GM18507 (cell line): ENCODE data around the gene SMARCC1.

Source experiments
- DNase-seq: peaks from one replicate; pipeline ENCODE4 v3.0.0; 2011; ENCODE audit warnings: low read depth; ENCODE audit not compliant: insufficient read length; ENCODE audit errors: extremely low spot score
- FAIRE-seq: peaks from 2 replicates; lab custom pipeline; 2011; peaks lifted over from hg19 to GRCh38; lab: Jason Lieb, UNC

SMARCC1 gene

DNA sequence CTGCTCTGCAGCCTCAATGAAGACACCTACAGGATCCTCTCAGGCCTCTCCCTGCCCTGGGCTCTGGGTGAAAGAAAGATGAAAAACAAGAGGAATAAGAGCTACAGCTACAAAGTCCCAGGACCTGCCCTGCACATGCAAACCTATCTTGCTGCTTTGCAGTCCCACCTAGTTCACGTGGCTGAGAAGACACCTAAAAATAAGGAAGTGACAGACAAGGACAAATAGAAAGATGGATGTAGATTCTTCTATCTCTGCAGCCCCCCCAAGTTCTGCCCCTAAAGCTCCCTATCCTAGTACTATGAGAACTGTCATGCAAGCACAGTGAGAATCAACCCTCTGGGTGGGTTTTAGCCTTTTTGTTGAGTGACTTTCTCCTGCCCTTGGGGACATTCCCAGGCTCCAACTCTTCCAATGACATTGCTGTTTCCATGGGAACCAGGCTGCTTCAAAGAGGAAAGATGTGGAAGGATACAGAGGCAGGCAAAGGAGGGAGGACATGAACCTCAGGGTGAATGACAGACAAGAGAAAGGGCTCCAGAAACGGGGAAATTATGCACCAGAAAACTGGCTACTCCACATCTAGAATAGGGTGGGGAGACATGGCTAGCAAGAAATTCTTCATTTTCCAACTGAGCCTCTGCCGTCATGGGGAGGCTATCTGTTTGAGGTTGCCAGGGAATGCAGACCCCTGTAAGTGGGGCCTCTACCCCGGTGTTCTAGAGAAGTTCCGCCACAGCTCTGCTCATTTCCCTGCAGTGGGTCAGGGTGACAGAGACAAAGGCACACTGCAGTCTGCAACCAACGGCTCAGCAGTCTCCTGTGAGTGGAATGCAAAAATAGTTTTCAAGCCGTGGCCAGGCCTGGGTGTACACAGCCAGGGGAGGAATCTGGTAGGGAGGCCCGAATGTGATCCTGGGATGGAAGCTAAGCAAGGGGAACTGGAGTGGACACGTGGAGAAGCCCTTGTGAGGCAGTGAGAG, 208.2 kb downstream of the SMARCC1 start:
- FAIRE-seq, result no peak
- DNase-seq, result no peak

DNA sequence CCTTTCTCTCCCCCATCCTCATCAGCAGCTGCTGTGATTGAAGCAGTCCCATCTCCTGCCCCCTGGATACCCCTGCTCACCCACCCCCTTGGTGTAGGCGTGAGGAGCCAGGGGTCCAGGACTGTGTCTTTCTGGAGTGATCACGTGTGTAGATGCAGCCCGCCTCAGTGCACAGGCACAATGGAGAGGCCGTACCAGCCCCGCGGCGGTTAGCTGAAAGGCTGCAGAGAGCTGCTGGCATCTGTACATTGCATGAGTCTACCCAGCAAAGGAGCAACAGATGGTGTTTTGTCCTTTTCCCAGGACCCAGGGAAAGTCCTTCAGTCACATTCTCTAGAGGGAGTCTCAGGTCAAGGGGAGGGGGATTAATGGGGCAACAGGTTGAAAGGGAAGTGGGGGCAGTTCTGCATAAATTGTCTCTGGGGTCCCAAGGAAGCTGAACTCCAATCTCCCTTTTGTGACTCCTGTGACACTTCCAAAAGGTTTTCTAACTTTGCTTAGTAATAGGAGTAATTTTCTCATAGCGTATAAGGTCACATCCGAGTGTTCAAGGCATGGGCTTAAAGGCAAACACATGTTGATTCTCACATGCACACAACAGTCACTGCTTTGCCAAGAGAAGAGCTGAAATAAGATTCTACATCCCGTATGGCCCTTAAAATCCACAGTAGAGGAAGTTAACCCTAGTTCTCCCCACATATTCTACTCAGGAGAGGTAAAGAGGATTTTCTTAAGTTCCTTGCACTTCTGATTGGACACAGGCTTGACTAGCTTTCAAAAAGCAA, 210.1 kb downstream of the SMARCC1 start:
- DNase-seq (no peak), FAIRE-seq (no peak)

DNA sequence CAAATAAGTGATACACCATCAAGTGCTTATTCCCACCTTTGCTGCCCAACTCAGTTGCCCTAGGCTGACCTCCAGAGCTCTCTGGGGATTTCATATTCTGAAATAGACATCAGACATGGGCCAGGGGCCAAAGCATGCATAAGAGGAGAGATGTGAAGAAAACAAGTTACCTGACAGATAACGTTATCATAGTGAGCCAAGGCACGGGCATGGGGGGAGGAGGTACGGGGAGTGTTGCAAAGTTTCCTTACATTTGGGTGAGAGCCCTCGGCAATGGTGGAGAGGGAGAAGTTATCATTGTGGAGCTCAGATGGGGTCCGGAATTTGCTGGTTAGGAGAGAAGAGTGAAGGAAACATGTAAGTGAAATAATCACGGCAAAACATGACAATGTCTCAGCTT, 212.8 kb downstream of the SMARCC1 start:
- FAIRE-seq (no peak), DNase-seq (no peak)

DNA sequence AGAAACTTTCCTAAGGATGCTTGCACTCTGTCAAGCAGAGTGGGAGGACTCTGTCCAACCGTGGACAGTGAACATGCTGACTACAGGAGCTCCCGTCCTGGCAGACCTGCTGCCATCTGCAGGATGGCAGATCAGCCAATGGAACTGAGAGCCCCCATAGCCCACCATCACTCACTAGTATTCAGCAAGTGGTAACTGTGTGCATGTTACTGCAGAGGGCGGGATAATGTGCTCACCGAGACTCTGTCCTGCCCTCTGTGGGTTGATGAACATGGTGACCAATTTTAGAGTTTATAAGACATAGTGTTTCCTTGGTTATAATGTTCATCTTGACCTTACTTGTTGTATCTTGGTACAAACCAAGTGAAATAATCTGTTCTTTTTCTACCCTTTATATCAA, 214.5 kb downstream of the SMARCC1 start:
- DNase-seq (no peak), FAIRE-seq (no peak)

DNA sequence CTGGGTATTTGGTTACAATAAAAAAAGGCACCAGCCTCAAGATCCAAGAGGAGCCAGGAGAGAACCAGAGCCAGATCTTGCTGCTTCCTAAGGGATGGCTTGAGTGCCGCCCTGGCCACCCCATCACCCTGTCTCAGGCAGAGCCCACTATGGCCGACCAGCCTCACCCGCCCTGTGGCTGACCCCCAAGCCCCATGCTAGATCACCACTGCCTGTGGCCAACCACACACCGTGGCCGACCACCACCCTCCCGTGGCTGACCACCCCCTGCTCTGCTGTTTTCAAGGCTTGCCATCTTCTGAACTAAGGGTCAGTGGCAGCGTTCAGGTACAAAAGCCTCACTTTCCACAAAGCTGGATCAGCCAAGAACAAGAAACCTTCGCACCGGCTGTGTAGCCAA, 215.0 kb downstream of the SMARCC1 start:
- FAIRE-seq (no peak), DNase-seq (no peak)

DNA sequence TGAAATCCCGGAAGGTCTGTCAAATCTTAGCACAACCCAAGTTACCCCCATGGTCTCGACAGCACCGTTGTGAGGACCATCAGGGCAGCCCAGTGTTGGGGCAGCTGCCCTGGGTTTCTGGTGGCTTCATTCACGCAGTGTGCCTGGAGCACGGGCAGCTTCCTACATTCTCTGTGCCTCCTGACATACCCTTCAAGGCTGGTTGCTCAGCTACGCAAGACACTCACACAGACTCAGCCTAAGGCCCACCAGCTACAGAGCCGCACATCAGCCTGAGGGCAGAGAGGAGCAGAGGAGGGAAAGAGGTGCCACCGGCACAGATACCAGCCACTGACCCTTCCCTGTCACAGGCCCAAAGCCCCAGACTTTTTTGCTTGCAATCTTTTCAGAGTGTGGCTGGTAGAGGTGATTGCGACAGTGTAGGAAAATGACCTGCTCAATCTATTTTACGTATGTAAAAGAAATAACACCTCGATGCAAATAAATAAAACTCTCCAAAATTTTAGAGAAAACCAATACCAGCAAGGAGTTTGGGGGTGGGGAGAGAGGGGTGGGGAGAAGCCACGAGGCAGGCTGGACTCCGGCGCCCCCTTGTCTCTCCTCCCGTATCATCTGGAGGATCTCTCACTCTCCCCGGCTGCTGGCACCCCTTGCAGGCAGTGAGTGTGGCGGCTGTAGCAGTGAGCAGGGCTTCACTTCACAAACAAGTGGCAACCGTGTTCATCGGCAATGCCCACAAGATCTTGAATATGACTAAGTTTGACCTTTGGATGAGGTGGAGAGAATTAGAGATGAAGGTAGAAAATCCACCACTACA, 215.8 kb downstream of the SMARCC1 start:
- DNase-seq (no peak), FAIRE-seq (no peak)

DNA sequence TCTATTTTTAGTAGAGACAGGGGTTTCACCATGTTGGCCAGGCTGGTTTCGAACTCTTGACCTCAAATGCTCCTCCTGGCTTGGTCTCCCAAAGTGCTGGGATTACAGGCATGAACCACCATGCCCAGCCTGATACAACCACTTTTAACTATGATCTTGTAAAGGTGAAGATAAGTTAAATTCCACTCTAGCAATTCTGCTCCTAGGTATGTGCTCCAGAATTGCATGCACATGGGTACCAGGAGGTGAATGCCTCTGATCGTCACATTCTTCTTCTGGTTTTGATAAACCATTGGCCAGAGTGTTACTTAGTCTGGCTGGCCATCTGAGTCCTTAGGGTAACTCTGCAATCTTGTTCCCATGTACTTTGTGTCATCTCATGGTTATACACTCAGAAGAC, 225.3 kb downstream of the SMARCC1 start:
- no peak for FAIRE-seq
- no peak for DNase-seq

DNA sequence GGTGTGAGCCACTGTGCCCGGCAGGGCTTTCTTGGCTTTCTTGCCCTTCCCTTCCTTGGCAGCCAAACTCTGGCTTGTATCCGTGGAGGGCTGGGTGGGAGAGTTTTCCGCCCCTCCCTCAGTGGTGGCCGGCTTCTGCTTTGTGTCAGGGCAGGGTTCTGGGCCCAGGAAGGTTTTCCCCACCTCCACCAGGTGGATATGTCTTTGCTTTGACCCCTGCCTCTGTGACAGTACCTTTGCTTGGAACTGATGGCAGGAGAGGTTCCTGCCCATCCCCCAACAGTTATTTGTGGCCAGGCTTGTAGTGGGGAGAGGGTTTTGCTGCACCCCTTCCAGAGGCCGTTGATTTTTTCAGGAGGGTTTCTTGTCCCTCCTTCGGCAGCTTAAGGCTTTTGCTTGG, 227.4 kb downstream of the SMARCC1 start:
- FAIRE-seq (no peak), DNase-seq (no peak)

DNA sequence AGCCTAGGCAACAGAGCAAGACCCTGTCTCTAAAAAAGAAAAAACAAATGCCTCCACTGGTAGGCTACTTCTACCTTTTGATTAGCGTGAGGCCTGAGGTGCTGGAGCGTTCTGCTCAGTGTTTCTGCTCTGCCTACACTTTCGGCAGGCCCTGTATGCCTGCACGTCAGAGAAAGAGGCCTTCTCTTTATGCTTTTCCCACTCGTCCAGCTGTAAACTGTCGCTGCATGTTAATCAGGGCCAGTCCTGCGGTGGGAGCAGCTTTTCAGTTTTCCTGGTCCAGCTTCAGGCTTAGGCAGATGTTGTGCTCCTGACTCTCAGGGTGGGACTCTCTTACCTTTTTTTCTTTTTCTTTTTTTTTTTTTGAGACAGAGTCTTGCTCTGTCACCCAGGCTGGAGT, 228.3 kb downstream of the SMARCC1 start:
- DNase-seq, result no peak
- no peak for FAIRE-seq

DNA sequence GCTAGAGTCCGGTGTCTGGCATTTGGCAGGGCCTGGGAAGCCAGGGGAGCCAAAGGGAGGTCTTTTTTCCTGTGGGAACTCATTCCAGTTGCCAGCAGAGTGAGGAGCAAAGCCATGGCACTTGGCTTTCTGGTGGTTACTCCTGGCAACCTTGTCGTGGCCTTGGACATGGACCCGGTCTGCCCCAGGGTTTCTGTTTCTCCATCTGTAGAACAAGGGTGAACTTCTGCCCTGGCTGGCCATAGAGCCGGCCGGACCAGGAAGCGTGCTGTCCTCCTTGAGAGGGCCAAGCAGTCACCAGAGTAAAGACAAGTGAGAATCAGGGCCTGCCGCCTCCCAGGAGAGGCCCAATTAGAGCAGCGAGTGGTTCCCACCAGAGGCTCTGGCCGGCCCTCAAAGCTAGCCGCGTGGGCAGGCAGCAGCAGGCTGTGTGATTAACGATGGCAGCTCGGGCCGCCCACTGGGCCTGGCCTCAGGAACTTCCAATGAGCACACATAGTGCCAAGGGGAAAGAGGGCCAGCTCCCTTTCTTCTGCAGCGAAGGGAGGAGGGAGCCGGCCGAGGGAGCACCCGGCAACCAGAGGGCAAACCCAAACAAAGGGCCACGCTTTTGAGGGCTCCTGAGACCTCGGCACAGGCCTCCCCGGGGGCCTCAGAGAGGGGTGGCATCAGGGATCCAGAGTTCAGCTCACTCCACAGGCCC, 239.1 kb downstream of the SMARCC1 start:
- no peak for DNase-seq
- no peak for FAIRE-seq

DNA sequence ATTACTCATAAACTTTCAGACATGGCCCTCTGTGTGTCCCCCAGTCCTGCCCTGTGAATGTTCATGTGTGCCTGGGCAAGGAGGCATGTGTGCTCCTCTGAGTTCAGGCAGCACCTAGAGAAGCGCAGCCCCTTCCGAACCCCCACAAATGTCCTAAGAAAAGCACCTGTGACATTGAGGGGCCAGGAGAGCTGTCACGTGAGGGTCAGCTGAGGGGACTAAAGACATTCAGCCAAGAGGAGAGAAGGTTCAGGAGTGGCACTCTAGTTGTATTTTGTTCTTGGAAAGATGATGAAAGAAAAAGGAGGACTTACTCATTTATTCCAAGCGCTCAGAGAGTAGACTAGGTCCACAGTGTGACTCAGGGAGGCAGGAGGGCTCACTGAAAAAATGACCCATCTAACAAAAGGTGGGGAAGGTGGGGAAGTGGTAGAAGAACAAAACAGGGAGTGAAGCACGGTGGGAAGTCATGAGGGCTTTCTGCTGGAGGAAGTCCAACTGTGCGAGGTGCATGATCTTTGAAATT, 240.0 kb downstream of the SMARCC1 start:
- no peak for DNase-seq
- no peak for FAIRE-seq

DNA sequence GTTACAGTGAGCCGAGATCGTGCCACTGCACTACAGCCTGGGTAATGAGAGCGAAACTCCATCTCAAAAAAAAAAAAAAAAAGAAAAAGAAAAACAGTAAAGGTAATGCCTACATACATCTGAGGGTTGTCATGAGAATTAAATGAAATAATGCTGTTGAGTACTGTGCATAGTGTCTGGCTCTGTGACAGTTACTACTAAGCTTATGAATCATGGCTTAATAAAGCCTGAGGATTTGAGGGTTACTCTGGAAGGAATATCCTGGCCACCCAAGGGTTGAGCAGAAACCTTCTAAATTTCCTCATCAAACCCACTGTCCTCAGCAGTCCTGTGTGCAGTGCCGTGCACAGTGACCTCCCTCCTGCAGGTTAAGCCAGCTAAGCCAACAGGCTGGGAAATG, 241.4 kb downstream of the SMARCC1 start:
- DNase-seq (no peak), FAIRE-seq (no peak)

DNA sequence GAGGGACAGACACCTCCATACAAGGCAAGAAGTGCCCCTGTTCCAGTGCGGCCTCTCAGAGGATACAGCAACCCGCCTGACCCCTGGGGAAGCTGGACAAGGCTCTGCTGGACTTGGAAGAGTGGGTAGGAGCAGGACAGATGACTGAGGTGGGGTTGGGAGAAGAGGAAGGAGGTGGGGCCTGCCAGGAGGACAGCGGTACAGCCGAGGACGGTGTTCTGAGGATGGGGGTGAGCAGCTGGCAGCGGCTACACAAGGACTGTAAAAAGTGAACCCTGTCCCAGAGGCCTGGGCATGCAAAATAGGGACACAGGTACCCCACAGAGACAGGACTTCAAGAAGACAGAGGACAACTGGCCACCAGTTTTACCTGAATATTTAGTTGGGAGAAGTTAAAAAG, 244.7 kb downstream of the SMARCC1 start:
- DNase-seq (no peak), FAIRE-seq (no peak)

DNA sequence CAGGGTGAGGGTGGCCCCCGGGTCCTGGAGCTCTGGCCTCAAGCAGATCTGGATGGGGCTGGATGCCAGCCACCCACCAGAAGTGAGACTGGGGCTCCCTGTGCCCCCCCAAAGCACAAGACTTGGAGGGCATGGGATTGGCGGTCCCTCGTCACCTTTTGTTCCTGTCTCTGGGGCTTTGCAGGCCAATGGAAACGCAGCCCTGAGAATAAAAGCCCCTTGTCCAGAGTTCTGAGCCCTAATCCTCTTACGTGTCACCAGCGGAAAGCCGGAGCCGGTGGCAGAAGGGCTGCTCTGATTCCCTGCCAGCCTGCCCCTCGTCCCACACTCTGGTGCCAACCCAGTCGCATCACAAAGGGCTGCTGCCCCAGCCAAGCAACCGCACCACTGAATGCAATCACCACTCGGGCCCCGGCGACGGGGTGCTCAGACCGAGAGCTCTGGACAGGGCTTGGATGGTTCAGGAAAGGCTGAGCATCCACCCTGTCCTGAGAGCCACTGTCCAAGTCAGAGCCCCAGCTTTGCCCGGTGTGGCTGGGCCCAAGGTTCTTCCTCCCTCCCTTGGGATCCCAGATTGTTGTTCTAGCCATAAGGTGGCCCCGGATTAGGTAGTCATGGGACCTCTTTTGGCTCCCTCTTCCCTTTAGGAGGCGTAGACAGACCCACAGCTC, 245.3 kb downstream of the SMARCC1 start:
- FAIRE-seq (no peak), DNase-seq (no peak)
